Activated CD8-positive, alpha-beta T cell treated with anti-CD3 and anti-CD28 coated beads for 36 hours (primary cell): Measurements from ENCODE around the gene CAPN3. TPM values are rescaled to one million over a fixed set of nuclear protein-coding genes. Genes with fewer than 3 reads are reported as not detected.

Experiments
- ATAC-seq: fragments of 200-7000 bp; cut with Tn5 transposase; one replicate; pipeline ENCODE4 v1.10.0; 2021; ENCODE audit warnings: mild to moderate bottlenecking, moderate library complexity
- CTCF ChIA-PET: fragments of 350-600 bp; sonication (Branson Sonifier 250); formaldehyde crosslinking; loops from one replicate; lab custom pipeline; 2021; ENCODE audit warnings: antibody characterized with exemption; lab: Charles Lee
- POLR2A ChIA-PET: fragments of 350-600 bp; sonication (Branson Sonifier 250); formaldehyde crosslinking; loops from one replicate; lab custom pipeline; 2021; ENCODE audit warnings: antibody characterized with exemption; lab: Charles Lee
- DNase-seq: peaks from one replicate; pipeline ENCODE4 v3.0.0-alpha.2; 2020
- H3K27ac Mint-ChIP-seq: one replicate; pipeline ENCODE4 v1.8.0; 2021; ENCODE audit warnings: mild to moderate bottlenecking, mixed read lengths
- H3K27me3 Mint-ChIP-seq: one replicate; pipeline ENCODE4 v1.8.0; 2021; ENCODE audit warnings: mixed read lengths
- H3K36me3 Mint-ChIP-seq: one replicate; pipeline ENCODE4 v1.8.0; 2021; ENCODE audit warnings: low read depth, mixed read lengths
- H3K4me1 Mint-ChIP-seq: one replicate; pipeline ENCODE4 v1.8.0; 2021; ENCODE audit warnings: low read depth, mixed read lengths
- H3K4me3 Mint-ChIP-seq: one replicate; pipeline ENCODE4 v1.8.0; 2021; ENCODE audit warnings: mild to moderate bottlenecking, moderate library complexity, mixed read lengths
- H3K9me3 Mint-ChIP-seq: one replicate; pipeline ENCODE4 v1.8.0; 2021; ENCODE audit warnings: mixed read lengths
- CTCF ChIP-seq: fragments of 200-600 bp; IDR thresholded peaks from one replicate; pipeline ENCODE4 v1.8.0; 2022; ENCODE audit warnings: antibody characterized with exemption, mild to moderate bottlenecking
- intact Hi-C: fragments of 100-400 bp; cut with micrococcal nuclease; formaldehyde crosslinking; loops from one replicate; pipeline ENCODE4 v1.10.0; 2022
- total RNA-seq, 2 experiments: library from RNA; stranded (reverse); gene quantifications; one replicate each; pipeline ENCODE4 v1.2.3, GENCODE V29; 2021

CAPN3 gene
- total RNA-seq, 2 experiments from 2014 or later, result 3.3 to 3.5 TPM

GRCh38 chr15:42353061-42353460, 6.2 kb upstream of the CAPN3 start:
- TF ChIP-seq CTCF, result no peak
- ChIA-PET CTCF (no interaction called here), POLR2A (no interaction called here)
- intact Hi-C loops, result no loop called here
- Mint-ChIP-seq H3K27me3 (no peaks in the 10 kb centered on the region), H3K9me3 (no peaks in the 10 kb centered on the region), H3K4me3 (no peak overlapping the region), H3K36me3 (peaks cover 21% of the 10 kb centered on the region), H3K4me1 (no peaks in the 10 kb centered on the region), H3K27ac (no peak overlapping the region)
- ATAC-seq, result no peak
- DNase-seq, result no peak

GRCh38 chr15:42354824-42355223, 4.5 kb upstream of the CAPN3 start:
- intact Hi-C loops, result no loop called here
- no peaks in the 10 kb centered on the region for H3K27me3 Mint-ChIP-seq
- ChIA-PET POLR2A (no interaction called here), CTCF (interaction anchor here (1.1 kb wide), 1 partner anchor 13 kb away, joined by 3 read pairs; no protein-coding TSS in a partner anchor)
- TF ChIP-seq CTCF, result no peak
- H3K4me3 Mint-ChIP-seq, result no peak overlapping the region
- no peak overlapping the region for H3K27ac Mint-ChIP-seq
- ATAC-seq (no peak), DNase-seq (no peak)
- H3K4me1 Mint-ChIP-seq, result no peaks in the 10 kb centered on the region
- H3K36me3 Mint-ChIP-seq, result peaks cover 17% of the 10 kb centered on the region
- no peaks in the 10 kb centered on the region for H3K9me3 Mint-ChIP-seq

GRCh38 chr15:42355291-42355690, 4.0 kb upstream of the CAPN3 start:
- CTCF ChIA-PET, result no interaction called here

GRCh38 chr15:42356851-42357250, 2.5 kb upstream of the CAPN3 start:
- no peak overlapping the region for H3K4me3 Mint-ChIP-seq
- H3K27ac Mint-ChIP-seq, result no peak overlapping the region
- DNase-seq, result no peak
- H3K36me3 Mint-ChIP-seq, result peaks cover 8% of the 10 kb centered on the region
- intact Hi-C loops, result no loop called here
- no peaks in the 10 kb centered on the region for H3K27me3 Mint-ChIP-seq
- H3K9me3 Mint-ChIP-seq, result no peaks in the 10 kb centered on the region
- ChIA-PET POLR2A (no interaction called here), CTCF (no interaction called here)
- H3K4me1 Mint-ChIP-seq, result no peaks in the 10 kb centered on the region
- no peak for TF ChIP-seq CTCF
- ATAC-seq, result no peak

More at GRCh38 chr15:42355291-42355690, 4.0 kb upstream of the CAPN3 start:
- POLR2A ChIA-PET, result no interaction called here
- peaks cover 17% of the 10 kb centered on the region for H3K36me3 Mint-ChIP-seq
- DNase-seq (no peak), ATAC-seq (no peak)
- H3K27ac Mint-ChIP-seq, result no peak overlapping the region
- H3K9me3 Mint-ChIP-seq, result no peaks in the 10 kb centered on the region
- intact Hi-C loops, result no loop called here
- H3K4me1 Mint-ChIP-seq, result no peaks in the 10 kb centered on the region
- no peaks in the 10 kb centered on the region for H3K27me3 Mint-ChIP-seq
- no peak overlapping the region for H3K4me3 Mint-ChIP-seq
- no peak for TF ChIP-seq CTCF

DNA sequence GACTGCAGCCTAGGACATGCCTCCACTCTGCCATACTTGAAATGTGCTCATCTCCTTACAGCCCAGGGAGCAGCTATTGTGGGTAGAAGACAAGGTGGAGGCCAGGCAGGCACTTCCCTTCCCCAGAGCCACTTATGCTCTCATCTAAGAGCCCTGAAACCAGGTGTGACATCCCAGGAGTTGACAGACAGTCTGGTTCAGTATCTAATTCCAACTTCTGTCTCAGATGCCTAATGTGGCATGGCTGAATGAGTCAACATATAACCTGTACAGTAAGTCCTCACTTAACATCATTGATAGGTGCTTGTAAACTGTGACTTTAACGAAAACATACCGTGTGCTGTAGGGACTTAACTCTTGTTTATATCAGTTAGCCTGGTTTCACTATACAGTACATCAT, 1.2 kb upstream of the CAPN3 start:
- H3K36me3 Mint-ChIP-seq, result peaks cover 3% of the 10 kb centered on the region
- CTCF ChIA-PET, result no interaction called here
- H3K27me3 Mint-ChIP-seq, result no peaks in the 10 kb centered on the region
- ATAC-seq, result no peak
- no peak for DNase-seq
- no peak for TF ChIP-seq CTCF
- H3K4me3 Mint-ChIP-seq, result no peak overlapping the region
- POLR2A ChIA-PET, result no interaction called here
- intact Hi-C loops, result no loop called here
- H3K27ac Mint-ChIP-seq, result no peak overlapping the region
- no peaks in the 10 kb centered on the region for H3K4me1 Mint-ChIP-seq
- H3K9me3 Mint-ChIP-seq, result no peaks in the 10 kb centered on the region
